Stimulated activated CD8-positive, alpha-beta memory T cell treated with anti-CD3 and anti-CD28 coated beads, Interleukin-15, amount 100 ng/mL, for 1 hour (primary cell): ENCODE results near the gene ITGA1.
"Not testable (repeated sequence)": the region's sequence is repeated elsewhere in the genome, so short reads cannot be mapped to it uniquely, and the experiment has no call there.

ENCODE experiments used
- DNase-seq: peaks from one replicate; pipeline ENCODE4 v3.0.0-alpha.2; 2020; ENCODE audit warnings: low read depth

ITGA1 gene

DNA sequence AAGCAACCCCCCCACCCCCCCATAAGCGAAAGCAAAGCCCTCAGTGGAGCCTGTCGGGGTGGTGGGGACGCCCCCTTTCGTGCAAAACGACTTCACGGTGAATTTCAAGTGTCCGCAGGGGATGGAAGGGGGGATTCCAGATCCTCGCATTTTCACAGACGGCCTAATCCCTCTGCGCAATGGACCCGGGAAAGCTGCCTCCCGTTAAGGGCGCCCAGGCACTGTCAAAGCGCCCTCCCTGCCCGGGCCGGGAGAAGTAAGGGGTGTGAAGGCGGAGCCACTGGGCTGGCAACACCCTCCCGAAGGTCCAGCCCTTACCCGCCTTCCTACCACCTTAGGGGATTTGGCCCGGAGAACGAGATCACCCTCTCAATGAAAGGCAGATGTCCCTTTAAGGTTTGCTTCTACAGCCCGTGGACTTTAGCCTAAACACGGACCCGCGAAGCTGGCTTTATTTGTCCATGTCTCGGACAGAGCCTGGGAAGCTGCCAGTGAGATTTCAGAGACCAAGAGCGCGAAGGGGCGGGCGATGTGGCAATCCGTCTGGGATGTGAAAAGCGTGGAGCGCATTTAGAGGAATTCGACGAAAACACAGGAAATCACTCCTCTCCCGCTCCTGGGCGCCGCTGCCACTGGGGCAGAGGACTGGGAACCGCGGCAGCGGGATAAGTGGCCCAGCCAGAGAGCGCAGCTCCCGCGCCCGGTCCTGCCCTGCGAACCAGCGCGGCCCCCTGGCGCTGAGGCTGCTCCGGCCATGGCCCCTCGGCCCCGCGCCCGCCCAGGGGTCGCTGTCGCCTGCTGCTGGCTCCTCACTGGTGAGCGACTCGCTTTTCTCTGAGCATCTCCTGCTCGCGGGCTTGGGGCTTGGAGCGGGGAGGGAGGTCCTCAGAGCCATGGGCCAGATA is at the start of gene ITGA1, which contains the start of gene PELO:
TSS of gene ITGA1 (plus strand) at position 317 of the 905 bp plus-strand sequence. CDS start at position 755, 438 bp downstream.
TSS of gene PELO (plus strand) at position 317 of the 905 bp plus-strand sequence. CDS start 12,479 bp downstream, outside the sequence.
- DNase-seq = no peak

DNA sequence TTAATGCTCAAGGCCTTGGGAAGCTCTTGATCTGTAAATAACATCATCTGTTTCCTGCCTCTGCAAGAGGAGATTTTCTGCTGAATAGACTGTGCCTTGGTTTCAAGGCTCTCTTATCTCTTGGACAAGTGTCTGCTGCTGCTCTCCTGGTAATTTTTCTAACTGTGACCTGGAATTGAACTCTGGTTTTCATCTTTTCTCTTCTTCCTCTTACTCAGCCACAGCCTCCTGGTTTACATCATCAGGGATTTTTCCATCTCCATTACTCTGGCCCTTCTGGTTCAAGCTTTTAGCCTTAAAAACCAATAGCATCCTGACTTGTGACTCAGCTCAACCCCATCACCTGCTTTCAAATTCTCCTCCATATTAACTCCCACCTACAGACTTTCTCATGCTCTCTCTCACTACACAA is 49.6 kb upstream of the ITGA1 start:
- DNase-seq = no peak

DNA sequence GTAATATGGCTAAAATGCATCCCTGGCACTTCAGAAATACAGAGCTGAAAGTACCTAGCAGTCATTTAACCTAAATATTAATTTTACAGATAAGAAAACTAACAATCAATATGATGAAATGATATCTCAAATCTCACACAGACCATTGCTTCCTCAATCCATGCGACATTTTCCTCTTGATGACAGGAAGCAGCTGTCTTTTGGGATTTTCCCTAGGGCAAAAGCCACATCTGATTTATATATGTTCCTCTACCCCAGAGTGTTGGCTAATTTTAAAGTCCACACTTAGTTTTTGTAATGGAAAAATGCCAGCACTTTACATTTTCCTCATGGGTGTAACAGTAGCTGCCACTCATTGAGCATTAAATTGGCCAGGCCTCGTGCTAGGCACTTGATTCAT is 47.7 kb upstream of the ITGA1 start:
- no peak for DNase-seq

DNA sequence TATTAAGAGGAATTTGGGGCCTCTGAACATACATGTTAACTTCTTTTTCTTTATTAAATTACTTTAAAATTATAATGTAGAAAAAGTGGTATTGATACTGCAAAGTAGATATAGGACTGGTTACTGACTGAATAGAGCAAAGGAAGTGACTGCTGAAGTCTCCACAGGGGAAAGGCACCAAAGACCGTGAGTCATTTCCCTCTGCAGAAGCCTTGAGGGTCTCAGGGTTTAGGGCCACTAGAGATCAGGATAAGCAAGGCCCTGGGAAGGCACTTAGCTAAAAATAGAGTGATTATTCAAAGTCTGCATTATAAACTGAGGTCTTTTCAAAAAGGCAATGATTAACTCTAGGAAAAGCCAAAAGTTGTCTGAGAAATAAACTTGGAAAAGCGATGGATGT is 44.7 kb upstream of the ITGA1 start:
- no peak for DNase-seq

DNA sequence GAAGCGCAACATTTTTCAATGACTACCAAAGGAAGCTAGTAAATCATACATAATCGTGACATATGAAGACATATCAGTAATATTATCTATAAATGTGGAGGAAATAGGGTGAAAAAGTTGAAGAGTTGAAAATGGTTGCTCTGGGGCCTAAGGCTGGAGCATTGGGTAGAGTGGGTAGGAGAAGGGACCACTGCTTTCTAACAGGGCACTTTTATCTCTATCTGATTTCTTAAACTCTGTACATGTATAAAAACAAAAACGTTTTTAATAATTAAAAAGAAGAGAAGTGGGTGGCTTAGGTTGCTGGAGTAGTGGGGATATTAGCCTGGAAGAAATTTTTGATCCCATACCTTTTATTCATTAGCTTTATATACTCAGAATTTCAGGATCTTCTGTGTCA is 44.2 kb upstream of the ITGA1 start:
- no peak for DNase-seq

DNA sequence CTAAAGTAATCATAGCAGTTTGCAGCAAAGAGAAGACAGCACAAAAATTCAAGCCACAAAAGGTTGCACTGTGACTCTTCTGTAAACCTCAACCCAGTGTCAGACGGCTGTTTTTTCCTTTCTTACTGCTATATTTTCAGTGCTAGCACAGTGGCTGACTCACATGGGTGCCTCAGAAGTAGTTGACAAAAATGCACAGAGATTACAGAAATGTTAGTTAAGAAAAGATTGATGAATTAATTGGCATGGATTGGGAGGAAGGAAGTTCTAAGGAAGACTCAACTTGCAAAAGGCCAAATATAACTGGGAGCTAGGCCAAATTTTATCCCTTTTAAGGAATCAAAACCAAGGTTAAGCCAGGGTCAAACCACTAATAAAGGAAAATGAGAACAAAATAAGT is 43.7 kb upstream of the ITGA1 start:
- DNase-seq = no peak

DNA sequence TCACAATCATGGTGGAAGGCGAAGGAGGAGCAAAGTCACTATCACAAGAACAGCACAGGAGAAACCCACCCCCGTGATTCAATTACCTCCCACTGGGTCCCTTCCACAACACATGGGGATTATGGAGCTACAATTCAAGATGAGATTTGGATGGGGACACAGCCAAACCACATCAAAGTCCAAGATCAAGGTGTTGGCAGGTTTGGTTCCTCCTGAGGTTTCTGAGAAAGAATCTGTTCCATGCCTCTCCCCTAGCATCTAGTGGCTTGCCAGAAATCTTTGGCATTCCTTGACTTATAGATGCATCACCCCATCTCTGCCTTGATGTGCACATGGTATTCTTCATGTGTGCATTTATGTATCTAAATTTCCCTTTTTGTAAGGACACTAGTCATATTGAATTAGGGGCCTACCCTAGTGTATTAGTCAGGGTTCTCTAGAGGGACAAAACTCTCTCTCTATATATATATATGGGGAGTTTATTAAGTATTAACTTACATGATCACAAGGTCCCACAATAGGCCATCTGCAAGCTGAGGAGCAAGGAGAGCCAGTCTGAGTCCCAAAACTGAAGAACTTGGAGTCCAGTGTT is 42.8 kb upstream of the ITGA1 start:
- not testable (repeated sequence) for DNase-seq

DNA sequence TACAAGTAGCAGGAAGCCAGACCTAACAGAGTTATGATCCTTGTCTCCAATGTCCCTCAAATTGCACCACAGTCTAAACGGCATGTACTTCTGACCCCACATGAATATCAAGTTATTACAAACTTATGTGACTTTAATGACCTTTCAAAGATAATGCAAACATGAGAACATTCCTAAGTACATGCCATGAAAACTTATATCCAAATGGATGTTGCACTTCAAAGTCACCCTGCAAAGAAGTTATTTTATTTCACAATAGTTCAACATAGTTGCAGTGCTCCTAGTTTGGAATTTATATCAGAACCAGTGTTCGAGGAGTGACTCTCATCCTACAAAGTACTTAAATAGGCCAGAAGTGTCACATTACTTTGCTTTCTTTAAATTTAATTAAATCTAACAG is 41.2 kb upstream of the ITGA1 start:
- no peak for DNase-seq

DNA sequence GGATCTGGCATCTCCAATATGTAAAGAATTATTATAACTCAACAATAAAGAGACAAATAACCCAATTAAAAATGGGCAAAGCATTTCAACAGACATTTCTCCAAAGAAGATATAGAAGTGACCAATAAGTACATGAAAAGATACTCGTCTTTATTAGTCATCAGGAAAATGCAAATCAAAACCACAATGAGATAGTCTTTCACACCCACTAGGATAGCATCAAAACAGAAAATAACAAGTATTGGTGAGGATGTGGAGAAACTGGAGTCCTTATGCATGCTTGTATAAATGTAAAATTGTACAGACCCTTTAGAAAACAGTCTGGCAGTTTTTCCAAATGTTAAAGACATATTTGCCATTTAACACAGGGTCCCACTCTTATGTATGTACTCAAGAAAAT is 39.1 kb upstream of the ITGA1 start:
- no peak for DNase-seq

DNA sequence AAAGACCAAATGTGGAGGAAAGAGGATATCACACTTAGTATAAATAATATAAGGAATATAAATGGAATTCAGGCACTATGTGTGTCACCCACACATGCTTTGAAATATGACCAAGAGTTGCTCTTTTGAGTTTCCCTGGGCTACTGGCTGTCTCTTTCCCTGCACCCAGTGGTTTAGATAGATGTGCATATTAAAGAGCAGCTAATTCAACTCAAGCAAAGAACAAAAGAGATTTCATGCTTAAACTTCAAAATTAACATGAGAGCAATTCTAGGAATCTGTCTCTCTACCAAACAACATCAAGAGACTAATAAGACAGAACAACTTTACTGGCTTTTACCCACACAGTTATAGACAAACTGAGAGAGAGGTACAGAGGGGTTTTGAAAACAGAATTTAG is 38.0 kb upstream of the ITGA1 start:
- no peak for DNase-seq

DNA sequence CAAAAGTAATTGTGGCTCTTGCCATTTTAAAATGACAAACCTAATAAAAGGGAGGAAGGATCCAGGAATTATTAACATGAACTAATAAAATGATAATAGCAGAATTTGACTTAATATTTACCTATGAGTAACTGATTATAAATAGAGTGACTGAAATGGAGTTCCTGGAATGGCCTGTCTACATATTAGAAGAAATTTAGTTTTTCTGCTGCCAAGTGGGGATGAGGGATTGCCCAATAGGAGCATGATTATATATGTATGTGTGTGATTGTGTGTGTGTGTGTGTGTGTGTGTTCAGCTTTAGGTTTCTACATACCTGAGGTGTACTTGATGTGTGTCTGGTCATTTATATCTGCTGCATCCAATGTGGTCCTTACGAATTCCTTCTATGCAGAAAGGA is 36.6 kb upstream of the ITGA1 start:
- DNase-seq = no peak

DNA sequence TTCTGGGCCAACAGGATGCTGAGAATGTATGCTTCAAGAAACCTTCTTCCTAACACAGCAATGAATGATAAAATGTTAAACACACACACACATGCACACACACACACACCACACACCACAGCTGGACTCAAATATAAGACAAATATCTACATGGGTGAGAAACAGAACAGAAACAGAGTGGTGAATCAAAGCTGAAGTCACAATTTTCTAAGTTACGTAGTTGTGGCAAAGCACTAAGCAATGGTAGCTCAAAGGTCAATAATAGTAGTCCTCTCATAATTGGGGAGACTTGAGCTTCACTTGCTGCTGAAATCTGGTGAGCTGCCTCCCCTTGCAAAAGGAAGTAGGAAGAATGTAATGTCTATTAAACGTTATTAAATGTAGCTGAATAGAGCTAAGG is 33.7 kb upstream of the ITGA1 start:
- no peak for DNase-seq

DNA sequence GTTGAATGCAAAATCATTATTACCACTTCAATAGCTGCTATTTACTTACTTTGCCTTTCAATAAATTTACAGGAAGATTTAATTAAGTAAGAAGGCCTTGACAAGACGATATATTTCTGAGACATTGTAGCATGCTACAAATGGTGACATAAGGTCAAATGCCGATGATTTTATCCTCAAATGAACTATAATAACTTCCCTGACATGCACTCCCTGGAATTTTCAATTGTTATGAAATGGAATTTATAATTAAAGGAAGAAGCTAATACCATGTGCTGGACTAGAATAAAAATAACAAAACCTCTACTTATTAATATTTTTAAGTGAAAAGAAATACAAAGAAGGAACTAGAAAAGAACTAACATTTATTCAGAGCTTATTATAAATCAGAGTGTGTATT is 30.2 kb upstream of the ITGA1 start:
- no peak for DNase-seq

DNA sequence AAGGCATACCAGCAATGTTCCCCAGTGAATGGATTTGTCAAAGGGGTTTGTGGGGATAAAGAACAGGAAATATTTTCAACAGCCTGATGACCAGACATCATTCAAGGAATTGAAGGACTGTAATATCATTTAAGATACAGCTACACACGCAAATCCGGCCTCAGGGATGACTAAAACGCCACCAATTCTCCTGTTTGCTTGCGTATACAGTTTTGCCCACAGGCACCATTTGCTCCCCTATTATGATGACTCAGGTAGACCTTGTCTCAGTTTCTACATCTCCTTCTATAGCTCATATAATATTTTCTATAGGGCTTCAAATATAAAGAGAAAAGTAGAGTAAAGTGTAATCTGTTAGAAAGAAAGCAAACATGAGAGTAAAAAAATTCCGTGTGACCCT is 29.7 kb upstream of the ITGA1 start:
- no peak for DNase-seq

DNA sequence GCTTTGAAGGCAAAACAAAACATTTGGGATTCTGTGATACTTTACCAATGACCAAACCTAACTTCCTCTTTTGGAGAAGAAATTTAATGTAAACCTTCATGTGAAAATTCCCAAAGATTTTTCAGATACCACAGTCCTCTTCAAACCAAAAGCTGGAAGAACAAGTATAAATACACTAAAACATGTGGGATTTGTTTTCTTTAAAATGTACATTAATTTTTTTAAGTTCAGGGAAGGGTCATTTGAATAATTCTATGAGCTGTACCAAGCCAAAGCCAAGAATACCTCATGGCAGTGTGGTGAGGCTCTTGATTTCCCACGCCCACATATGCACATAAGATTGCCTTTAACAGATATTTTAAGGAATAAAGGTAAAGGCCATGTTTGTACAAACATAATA is 28.4 kb upstream of the ITGA1 start:
- DNase-seq = no peak

DNA sequence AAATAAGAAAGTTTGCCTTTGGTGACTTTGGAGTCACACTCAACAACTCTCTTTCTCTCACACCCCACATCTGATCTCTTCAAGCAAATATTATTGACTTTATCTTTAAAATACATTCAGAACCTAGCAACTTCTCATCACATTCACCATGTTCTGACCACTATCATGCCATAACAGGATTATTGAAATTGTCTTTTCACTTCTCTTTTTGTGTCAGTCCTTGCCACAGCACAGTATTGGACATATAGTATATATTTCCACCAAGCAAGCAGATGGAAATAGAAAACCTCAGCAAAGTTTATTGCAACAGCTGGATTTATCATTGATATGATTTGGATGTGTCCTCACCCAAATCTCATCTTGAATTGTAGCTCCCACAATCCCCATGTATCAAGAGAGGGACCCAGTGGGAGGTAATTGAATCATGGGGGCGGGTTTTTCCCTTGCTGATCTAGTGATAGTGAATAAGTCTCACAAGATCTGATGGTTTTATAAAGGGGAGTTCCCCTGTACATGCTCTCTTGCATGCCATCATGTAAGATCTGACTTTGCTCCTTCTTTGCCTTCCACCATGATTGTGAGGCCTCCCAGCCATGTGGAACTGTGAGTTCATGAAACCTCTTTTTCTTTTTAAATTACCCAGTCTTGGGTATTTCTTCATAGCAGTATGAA is 26.9 kb upstream of the ITGA1 start:
- no peak for DNase-seq

DNA sequence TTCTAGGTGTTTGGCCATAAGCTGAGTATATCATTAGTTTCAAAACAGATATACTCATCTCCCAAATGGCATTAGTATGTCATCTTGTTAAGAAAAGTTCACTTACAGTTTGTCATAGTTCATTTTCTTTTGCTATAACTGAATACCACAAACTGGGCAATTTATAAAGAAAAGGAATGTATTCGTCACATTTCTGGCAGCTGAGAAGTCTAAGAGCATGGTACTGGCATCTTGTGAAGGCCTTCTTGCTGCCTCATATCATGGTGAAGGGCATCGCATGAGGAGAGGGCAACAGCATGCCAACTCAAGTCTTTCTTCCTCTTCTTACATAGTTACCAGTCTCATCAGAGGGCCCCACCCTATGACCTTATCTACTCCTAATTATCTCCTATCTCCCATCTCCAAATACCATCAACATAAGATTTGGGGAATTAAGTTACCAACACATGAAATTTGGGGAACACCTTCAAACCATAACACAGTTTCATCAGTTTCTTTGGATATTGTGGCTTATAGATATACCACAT is 20.4 kb upstream of the ITGA1 start:
- no peak for DNase-seq

DNA sequence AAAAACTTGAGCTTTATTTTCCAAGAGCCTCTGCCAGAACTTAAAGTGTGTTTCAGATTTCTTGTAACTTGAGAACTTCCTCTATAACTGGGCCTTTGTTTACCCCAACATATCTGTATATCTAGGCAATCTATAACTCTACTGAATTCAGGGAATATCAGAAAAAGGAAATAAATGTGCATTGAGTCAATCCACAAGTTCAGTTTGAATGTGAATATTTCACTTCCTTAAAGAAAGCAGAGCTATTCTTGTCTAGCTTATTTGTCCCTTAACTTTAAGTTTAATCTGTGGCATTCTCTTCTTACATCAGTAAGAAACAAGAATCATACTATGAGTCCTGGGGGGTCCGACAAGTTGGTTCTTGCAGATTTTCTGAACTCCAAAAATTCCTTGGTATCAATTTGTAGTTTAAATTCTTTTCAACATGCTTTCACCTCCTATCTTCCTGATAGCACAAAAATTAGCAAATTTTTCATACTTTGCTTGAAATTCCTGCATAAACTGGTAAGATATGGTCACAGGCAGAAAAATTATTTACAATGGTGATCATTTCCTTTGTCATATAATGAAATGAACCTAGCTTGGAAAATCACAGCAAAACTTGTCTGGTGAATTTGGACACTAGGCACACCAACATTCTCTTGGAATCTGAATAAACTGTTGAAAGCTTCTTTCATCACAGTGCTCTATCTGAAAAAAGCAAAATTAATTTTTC is 19.8 kb upstream of the ITGA1 start:
- no peak for DNase-seq

DNA sequence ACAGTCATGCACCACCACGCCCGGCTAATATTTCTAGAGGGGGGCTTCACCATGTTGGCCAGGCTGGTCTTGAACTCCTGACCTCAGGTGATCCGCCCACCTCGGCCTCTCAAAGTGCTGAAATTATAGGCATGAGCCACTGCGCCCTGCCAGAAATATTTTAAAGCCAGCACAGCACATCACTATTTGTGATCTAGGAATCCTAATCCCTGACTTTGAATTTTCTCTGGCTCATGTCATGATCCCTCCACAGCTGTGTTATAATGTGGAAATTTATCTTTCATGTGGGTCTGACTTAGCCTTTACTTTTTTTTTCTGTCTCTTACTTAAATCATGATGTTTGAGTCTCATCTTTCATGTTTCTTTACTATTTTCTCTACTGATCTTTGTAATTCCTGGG is 18.7 kb upstream of the ITGA1 start:
- no peak for DNase-seq

DNA sequence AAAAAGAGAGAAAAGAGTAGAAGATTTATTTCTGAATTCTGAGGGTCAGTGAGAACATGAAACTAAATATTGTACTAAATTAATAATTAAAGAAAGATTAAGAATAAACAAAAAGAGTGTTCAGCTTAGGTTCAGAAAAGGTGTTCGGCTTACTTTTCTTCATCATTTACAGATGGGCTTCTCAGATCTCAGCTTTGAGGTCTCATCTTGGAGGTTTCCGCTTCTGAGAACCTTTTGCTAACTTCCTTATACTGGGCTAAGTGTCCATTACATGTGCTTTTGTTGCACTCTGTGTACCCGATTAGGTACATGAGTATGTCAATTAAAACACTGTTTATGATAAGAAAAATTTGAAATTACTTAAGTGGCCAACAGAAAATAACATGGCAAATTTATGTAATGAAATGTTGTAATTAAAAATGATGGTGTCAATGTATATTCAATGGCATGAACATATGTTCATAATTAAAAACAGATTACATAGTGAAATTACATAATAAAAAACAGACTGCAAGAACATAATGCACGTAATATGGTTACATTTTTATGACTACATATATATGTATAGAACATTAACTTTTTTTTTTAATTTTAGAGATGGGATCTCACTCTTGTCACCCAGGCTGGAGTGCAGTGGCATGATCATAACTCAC is 17.3 kb upstream of the ITGA1 start:
- no peak for DNase-seq

DNA sequence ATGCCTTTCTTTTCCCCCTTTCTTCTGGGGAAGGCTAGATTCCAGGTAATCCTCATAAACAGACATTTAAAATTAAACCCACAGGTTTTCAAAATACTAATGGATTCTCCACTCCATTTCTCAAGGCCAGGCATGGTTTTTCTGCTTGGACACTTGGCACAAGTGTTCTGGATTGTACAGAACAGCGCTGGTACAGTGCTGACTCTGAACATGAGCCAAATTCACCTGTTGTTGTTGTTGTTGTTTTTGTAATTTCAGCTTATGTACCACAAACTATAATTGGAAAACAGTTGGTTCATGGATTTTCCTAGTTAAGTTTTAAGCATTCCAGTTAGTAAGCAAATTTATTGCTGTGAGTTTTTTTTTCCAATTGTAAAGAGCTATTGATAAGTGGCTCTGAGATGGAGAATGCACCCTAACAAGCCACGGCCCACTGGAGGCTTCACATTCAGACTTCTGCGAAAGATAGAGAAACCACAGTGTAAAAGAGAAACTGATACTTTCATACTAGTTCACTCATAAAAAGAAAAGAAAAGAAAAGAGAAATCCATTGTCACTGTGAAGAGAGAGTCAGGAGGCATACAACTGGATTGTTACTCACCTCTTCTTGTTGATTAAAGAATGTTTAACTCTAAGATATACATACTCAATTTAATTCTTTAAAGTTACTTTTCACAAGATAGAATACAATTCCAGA is 16.2 kb upstream of the ITGA1 start:
- no peak for DNase-seq
